Measurements from ENCODE around the gene TEAD2.

- TF ChIP-seq CTCF (IDR thresholded peaks at IDR 0.05; ENCODE audit: insufficient read depth, low read depth, low read length) (no peak), EZH2 (IDR thresholded peaks at IDR 0.05; ENCODE audit: insufficient read depth, low read length) (no peak)
These were observed 27.0 kb downstream of the TEAD2 start, which contains the start of gene CD37 for GRCh38 chr19:49335071-49335783.
